GM13977 (cell line): ENCODE results near the gene USF2.

Source experiments
- DNase-seq: peaks from one replicate; pipeline ENCODE4 v3.0.0; 2012; ENCODE audit warnings: low spot score
- in situ Hi-C: fragments of 300-500 bp; cut with MboI; formaldehyde crosslinking; loops from one replicate; pipeline ENCODE4 v1.12.0; 2022; ENCODE audit warnings: low sequenced_read_pairs, low pct_unique_long_range_greater_than_20kb, mixed read lengths, inconsistent platforms; ENCODE audit not compliant: unreplicated experiment
- TF ChIP-seq, protein P1 (sequence below): IDR thresholded peaks from 2 replicates; pipeline ENCODE4 v1.5.1; 2012; ENCODE audit warnings: mild to moderate bottlenecking, control low read depth; ENCODE audit not compliant: insufficient read depth; ENCODE audit errors: extremely low read depth, missing control alignments

The USF2 gene

DNA sequence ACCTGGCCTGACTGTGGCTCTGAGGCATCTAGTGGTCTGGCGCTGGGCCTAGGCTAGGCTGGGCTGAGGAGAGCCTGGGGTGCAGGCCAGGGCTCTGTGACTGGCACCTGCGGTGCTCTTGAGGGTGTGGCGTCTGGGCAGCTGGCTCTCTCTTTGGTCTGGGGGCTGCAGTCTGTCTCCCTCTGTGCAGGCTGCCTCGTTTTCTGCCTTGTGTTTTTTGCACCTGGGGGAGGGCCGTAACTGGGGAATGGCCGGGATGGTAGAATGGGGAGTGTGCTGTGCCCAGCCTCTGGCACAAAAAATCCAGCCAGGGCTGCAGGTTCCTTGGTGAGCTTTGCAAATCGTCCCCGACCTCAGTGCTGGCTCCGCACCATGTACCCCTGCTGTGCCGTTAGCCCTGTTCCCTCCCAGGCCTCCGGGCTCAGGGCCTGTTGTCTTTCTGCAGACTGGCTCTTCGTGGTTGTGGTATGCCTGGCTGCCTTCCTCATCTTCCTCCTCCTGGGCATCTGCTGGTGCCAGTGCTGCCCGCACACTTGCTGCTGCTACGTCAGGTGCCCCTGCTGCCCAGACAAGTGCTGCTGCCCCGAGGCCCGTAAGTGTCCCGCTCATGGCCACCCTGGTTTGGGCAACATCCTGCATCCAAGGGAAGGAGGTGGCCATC, 6.5 kb upstream of the USF2 start:
- no peak for DNase-seq
- in situ Hi-C loops = no loop called here
- TF ChIP-seq, protein P1, sequence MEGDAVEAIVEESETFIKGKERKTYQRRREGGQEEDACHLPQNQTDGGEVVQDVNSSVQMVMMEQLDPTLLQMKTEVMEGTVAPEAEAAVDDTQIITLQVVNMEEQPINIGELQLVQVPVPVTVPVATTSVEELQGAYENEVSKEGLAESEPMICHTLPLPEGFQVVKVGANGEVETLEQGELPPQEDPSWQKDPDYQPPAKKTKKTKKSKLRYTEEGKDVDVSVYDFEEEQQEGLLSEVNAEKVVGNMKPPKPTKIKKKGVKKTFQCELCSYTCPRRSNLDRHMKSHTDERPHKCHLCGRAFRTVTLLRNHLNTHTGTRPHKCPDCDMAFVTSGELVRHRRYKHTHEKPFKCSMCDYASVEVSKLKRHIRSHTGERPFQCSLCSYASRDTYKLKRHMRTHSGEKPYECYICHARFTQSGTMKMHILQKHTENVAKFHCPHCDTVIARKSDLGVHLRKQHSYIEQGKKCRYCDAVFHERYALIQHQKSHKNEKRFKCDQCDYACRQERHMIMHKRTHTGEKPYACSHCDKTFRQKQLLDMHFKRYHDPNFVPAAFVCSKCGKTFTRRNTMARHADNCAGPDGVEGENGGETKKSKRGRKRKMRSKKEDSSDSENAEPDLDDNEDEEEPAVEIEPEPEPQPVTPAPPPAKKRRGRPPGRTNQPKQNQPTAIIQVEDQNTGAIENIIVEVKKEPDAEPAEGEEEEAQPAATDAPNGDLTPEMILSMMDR = no peak

DNA sequence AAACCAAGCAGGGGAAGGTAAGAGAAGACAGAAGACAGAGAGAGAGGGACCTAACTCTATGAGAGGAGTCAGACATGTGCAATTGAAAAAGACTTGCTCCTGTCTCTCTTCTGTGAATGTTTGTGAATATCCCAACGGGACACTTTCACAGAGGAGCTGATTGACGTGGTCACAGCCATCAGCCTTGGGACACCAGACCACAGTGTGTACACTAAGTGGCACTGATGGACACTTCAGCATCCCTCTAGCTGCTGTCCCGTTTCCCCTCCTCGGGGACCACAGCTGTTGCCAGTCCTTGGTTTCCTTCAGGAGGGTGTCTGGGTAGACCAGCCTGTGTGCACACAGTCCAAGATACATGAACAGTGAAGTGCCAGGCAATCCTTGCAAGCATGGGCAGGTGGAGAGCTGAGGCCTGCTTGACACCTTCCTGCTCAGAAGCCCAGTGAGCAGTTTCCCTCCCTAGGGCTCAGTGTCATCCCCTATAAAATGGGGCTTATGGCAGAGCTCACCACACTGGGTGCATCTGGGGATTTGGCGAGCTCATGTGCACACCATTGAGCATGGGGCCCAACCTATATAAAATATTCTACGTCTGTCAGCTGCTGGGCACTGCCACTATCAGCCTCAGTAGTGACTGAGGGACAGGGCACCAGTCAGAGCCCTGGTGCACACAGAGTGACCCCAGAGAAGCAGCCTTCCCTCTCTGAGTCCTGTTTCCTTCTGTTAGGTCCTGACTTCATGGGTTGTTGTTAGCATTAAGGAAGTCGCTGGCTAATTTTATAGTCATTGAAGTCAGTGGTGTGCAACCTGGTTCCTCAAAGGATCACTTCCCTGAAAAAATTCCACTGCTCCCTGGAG, 4.3 kb upstream of the USF2 start:
- TF ChIP-seq, protein P1 = no peak
- in situ Hi-C loops = no loop called here
- no peak for DNase-seq

DNA sequence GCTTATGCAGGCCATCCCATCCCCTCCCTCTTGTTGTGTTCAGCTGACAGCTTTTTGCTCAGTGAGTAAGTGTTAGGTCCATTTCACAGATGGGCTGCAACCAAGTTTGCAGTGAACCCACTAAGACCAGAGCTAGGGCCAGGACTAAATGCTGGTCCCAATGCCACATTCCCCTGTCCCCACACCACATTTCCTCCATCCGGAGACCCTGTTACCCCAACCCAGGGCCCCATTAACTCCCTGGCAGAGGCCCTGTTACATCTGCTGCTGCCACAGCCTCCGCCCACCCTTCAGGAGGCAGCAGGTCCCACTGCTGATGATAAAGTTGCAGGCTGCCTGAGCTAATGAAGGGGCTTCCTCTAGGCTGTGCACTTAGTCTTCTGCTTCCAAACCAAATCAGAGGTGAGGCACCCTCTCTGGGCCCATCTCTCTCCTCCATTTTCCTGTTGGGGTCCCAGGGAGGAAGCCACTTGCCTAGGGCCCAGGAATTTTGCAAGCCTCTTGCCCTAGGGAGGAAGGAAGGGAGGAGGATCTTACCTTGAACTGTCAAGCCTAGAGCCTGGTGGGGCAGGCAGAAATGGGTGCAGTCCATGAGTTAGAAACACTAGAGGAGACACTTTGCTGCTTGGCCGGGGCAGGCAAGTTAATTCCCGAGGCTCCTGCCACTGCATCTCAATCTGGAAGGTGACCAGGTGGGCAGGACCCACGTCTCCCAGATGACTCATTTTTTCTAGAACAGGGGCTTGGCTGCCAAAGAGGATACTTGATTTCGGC, 3.4 kb upstream of the USF2 start:
- in situ Hi-C loops = no loop called here
- no peak for DNase-seq

GRCh38 chr19:35265900-35266519, 2.8 kb upstream of the USF2 start:
- DNase-seq = no peak

More for the DNA sequence above, 3.4 kb upstream of the USF2 start:
- TF ChIP-seq, protein P1 = no peak

GRCh38 chr19:35266520-35267352, 2.0 kb upstream of the USF2 start:
- TF ChIP-seq, protein P1 = no peak
- in situ Hi-C loops = no loop called here
- no peak for DNase-seq

More at GRCh38 chr19:35265900-35266519, 2.8 kb upstream of the USF2 start:
- in situ Hi-C loops = no loop called here
- TF ChIP-seq, protein P1 = no peak
